ENCODE results near the gene NPC1L1. TPM values are rescaled to one million over a fixed set of nuclear protein-coding genes. Genes with fewer than 3 reads are reported as not detected.

NPC1L1 gene
- total RNA-seq, 1 experiment from 2014 or later, result 0.15 TPM

- no peak for TF ChIP-seq ZBTB33 (IDR thresholded peaks at IDR 0.05; ENCODE audit: extremely low read depth, insufficient replicate concordance, low read length)
- no peak for TF ChIP-seq REST (IDR thresholded peaks at IDR 0.05; ENCODE audit: low read depth)
- no peak for TF ChIP-seq YY1 (IDR thresholded peaks at IDR 0.05; ENCODE audit: extremely low read depth, insufficient replicate concordance, low read depth, low read length)
- TF ChIP-seq POLR2AphosphoS5 (IDR thresholded peaks at IDR 0.05; ENCODE audit: low read depth, low read length), result no peak
- TF ChIP-seq FOSL1 (IDR thresholded peaks at IDR 0.05; ENCODE audit: low read depth), result no peak
- TF ChIP-seq EZH2 (IDR thresholded peaks at IDR 0.05), result no peak
- no peak for TF ChIP-seq MAX (IDR thresholded peaks at IDR 0.05)
- no peak for TF ChIP-seq RAD21 (IDR thresholded peaks at IDR 0.05; ENCODE audit: low read depth)
- no peak for TF ChIP-seq ATF3 (IDR thresholded peaks at IDR 0.05)
- TF ChIP-seq ELF1 (IDR thresholded peaks at IDR 0.05; ENCODE audit: borderline replicate concordance, low read depth), result no peak
- no peak for TF ChIP-seq CTCF (IDR thresholded peaks at IDR 0.05 in 2 of 3, conservative IDR thresholded peaks at IDR 0.05 in 1 of 3; ENCODE audit: borderline replicate concordance in 1 of 3, insufficient read depth in 1 of 3, low read depth in 2 of 3, low read length in 2 of 3)
- no peak for TF ChIP-seq ZNF274 (IDR thresholded peaks at IDR 0.05; ENCODE audit: low read depth, low read length)
- no peak for TF ChIP-seq POLR2A (IDR thresholded peaks at IDR 0.05; ENCODE audit: borderline replicate concordance, extremely low read depth, insufficient read depth, insufficient read length)
- H3K79me2 ChIP-seq (ENCODE audit: insufficient read depth, low read length), result no peaks in the 10 kb centered on the region
- no peaks in the 10 kb centered on the region for H4K20me1 ChIP-seq (ENCODE audit: insufficient read depth)
- DNase-seq (ENCODE audit: low read depth, low spot score), result no peak
- ChIA-PET RAD21 (ENCODE audit: low non-redundant PET in 1 of 2, low total read pairs in 2 of 2, uncharacterized antibody in 2 of 2, unreplicated experiment in 2 of 2) (no interaction called here), POLR2A (no interaction called here), CTCF (no interaction called here)
- H3K9me3 ChIP-seq (ENCODE audit: control insufficient read depth in 1 of 2, insufficient read depth in 1 of 2, low read depth in 1 of 2, low read length in 2 of 2), result no peaks in the 10 kb centered on the region
- H2AFZ ChIP-seq (ENCODE audit: low read depth, low read length, poor library complexity, severe bottlenecking), result no peak overlapping the region
- no peak overlapping the region for H3K4me2 ChIP-seq (ENCODE audit: low read length)
- no peaks in the 10 kb centered on the region for H3K4me1 ChIP-seq (ENCODE audit: control insufficient read depth in 1 of 2, insufficient read depth in 2 of 2, low read length in 2 of 2)
- H3K36me3 ChIP-seq (ENCODE audit: control insufficient read depth in 1 of 2, insufficient read depth in 2 of 2, low read length in 2 of 2), result no peaks in the 10 kb centered on the region
- no peak overlapping the region for H3K9ac ChIP-seq (ENCODE audit: low read length)
- BruUV-seq (replicated peaks), result no TSS peak
- no peaks in the 10 kb centered on the region for H3K9me2 ChIP-seq (ENCODE audit: insufficient read depth)
- no peak overlapping the region for H3K4me3 ChIP-seq (replicated peaks in 1 of 2; ENCODE audit: low read depth in 1 of 2, low read length in 2 of 2)
- intact Hi-C loops (cut with micrococcal nuclease), result no loop called here
- ATAC-seq, result no peak
- H3K27me3 ChIP-seq (ENCODE audit: insufficient read depth, low read length), result no peaks in the 10 kb centered on the region
- no peak overlapping the region for H3K27ac ChIP-seq (ENCODE audit: low read depth, low read length)
Measured at GRCh38 chr7:44511236-44511635, 29.9 kb downstream of the NPC1L1 start.

All from HCT116 (cell line).